ENCODE results near the gene SIRPG. TPM values are rescaled to one million over a fixed set of nuclear protein-coding genes. Genes with fewer than 3 reads are reported as not detected.
"Not testable (repeated sequence)": the region's sequence is repeated elsewhere in the genome, so short reads cannot be mapped to it uniquely, and the experiment has no call there.

The SIRPG gene
- total RNA-seq, 1 experiment from 2014 or later, result 3.1 TPM

- DNase-seq (ENCODE audit: low read depth), result no peak
These were observed 22.1 kb downstream of the SIRPG start for GRCh38 chr20:1635291-1635979.

GRCh38 chr20:1633535-1633934 lies 24.0 kb downstream of the SIRPG start:
- peak; percentile 76 for DNase-seq (ENCODE audit: low read depth)

- peak; percentile 31 for DNase-seq (ENCODE audit: low read depth)
These were observed 25.4 kb downstream of the SIRPG start for GRCh38 chr20:1632178-1632577.

- DNase-seq (ENCODE audit: low read depth), result peak; percentile 72
These were observed 26.0 kb downstream of the SIRPG start for GRCh38 chr20:1631309-1632151.

- DNase-seq (ENCODE audit: low read depth), result no peak
These were observed 27.4 kb downstream of the SIRPG start for GRCh38 chr20:1630186-1630585.

- DNase-seq (ENCODE audit: low read depth), result no peak
These were observed 28.3 kb downstream of the SIRPG start for GRCh38 chr20:1629321-1629720.

GRCh38 chr20:1628621-1629020 lies 29.0 kb downstream of the SIRPG start:
- no peak for DNase-seq (ENCODE audit: low read depth)

GRCh38 chr20:1627200-1627550 lies 30.4 kb downstream of the SIRPG start:
- peak; percentile 0 for DNase-seq (ENCODE audit: low read depth)

- DNase-seq (ENCODE audit: low read depth), result peak; percentile 0
These were observed 30.9 kb downstream of the SIRPG start for GRCh38 chr20:1626528-1627199.

- no peak for DNase-seq (ENCODE audit: low read depth)
These were observed 32.4 kb downstream of the SIRPG start for GRCh38 chr20:1625083-1625690.

- peak; percentile 0 for DNase-seq (ENCODE audit: low read depth)
These were observed 33.9 kb downstream of the SIRPG start for GRCh38 chr20:1623501-1624205.

- peak; percentile 0 for DNase-seq (ENCODE audit: low read depth)
These were observed 35.1 kb downstream of the SIRPG start for GRCh38 chr20:1622450-1622849.

GRCh38 chr20:1621316-1621715 lies 36.3 kb downstream of the SIRPG start:
- peak; percentile 0 for DNase-seq (ENCODE audit: low read depth)

- peak; percentile 91 for DNase-seq (ENCODE audit: low read depth)
These were observed 37.6 kb downstream of the SIRPG start, which contains the start of gene SIRPB1 for GRCh38 chr20:1619861-1620444. Gene SIRPB1 (minus strand): TSS chr20:1620009. CDS start chr20:1619944, 65 bp downstream.

- DNase-seq (ENCODE audit: low read depth), result no peak
These were observed 38.5 kb downstream of the SIRPG start for GRCh38 chr20:1618954-1619540.

- peak; percentile 2 for DNase-seq (ENCODE audit: low read depth)
These were observed 39.1 kb downstream of the SIRPG start for GRCh38 chr20:1618479-1618878.

GRCh38 chr20:1616858-1617434 lies 40.6 kb downstream of the SIRPG start:
- peak; percentile 66 for DNase-seq (ENCODE audit: low read depth)

GRCh38 chr20:1610404-1610803 lies 47.2 kb downstream of the SIRPG start:
- not testable (repeated sequence) for DNase-seq (ENCODE audit: low read depth)

- not testable (repeated sequence) for DNase-seq (ENCODE audit: low read depth)
These were observed 48.8 kb downstream of the SIRPG start for GRCh38 chr20:1608678-1609347.

GRCh38 chr20:1600736-1601135 lies 56.8 kb downstream of the SIRPG start:
- no peak for DNase-seq (ENCODE audit: low read depth)

Data from RPMI7951 (cell line).